HG02870 (cell line): ENCODE data around the gene PDGFRB.

ENCODE experiments used
- ATAC-seq: cut with Tn5 transposase; IDR thresholded peaks from one replicate; pipeline ENCODE4 v1.9.1; 2021; ENCODE audit warnings: mild to moderate bottlenecking, moderate library complexity; ENCODE audit not compliant: unreplicated experiment

PDGFRB gene

DNA sequence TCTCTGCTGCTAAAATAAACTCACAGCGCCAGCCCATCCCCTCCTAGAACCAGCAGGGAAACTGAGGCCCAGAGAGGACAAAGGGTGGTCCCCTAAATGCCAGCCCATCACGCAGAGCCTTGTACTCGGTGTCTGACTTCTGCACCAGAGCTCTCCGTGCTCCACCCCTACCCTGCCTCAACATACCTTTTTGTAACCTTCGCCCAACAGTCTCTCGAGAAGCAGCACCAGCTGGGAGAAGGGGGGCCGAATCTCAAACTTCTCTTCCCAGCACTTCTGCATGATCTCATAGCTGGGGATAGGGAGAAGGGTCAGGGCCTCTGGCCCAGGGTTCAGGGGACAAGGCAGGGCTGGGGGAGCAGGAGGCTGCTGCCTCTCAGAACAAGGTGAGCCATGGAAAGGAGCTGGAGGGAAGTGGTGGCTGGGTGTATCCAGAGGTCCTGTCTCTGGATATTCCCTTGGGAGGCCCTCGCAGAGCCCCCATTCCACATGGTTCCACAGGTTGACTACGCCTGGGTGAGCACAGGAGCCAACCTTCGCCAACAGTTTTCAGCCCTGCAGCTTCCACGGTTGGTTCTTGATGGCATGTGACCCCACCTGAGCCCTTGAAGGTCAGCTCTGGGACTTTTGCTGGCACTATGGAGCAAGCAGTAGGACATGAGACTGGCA lies 37.0 kb downstream of the PDGFRB start:
- ATAC-seq = no peak

DNA sequence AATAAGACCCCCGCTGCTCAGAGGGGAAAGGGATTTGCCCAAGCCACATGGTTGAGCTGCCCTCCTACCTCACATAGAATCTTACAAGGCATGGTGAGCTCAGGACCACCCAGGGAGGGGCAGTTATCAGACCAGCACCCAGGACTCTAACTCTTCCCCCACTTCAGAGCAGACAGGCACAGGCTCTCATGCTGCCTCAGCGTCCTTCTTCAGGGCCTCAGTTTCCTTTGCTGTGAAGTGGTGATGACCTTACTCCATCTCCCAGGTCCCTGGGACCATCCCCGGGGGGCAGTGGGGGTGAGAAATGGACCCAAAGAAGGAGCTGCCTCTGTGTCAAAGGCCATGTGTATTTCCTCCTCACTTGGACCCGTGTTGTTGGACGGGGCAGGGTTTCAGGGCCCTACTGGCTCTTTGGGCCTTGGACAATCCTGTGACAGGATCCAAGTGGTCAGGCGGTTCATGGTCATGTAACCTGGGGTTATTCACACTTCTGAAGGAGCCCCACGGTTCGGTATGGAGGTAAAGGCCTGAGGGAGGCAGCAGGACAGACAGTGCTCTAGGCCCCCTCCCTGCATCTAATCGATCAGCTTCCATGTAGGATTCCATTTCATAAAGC lies 37.6 kb downstream of the PDGFRB start:
- no peak for ATAC-seq

- ATAC-seq = no peak
These were observed 38.8 kb downstream of the PDGFRB start for GRCh38 chr5:150116667-150117400.

DNA sequence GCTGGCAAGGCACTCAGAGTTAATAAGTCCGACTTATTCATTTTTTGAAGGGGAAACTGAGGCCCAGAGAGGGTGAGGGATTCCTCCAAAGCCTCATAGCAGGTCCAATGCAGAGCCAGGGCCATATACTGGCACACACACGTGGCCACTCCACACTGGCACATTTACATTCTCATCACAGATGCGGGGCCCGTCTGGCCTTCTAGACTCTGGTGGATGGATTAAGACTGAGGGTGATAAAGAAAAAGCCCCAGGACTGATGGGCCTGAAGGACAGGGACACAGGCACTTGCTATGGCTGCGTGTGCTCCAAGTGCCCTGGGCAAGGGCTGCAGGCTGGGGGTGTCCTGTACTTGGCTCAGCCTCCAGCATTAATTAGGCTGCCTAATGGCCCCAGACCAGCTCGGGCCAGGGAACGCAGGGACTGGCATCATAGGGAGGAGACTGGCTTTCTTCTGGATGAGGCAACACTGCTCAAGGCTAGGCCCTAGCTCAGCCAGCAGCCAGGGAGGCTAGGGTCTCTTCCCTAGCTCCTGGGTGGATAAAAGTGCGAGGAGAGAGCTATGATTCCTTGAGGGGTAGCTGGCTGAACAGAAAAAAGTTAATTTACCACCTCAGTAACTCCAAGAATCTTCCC lies 40.8 kb downstream of the PDGFRB start:
- no peak for ATAC-seq

DNA sequence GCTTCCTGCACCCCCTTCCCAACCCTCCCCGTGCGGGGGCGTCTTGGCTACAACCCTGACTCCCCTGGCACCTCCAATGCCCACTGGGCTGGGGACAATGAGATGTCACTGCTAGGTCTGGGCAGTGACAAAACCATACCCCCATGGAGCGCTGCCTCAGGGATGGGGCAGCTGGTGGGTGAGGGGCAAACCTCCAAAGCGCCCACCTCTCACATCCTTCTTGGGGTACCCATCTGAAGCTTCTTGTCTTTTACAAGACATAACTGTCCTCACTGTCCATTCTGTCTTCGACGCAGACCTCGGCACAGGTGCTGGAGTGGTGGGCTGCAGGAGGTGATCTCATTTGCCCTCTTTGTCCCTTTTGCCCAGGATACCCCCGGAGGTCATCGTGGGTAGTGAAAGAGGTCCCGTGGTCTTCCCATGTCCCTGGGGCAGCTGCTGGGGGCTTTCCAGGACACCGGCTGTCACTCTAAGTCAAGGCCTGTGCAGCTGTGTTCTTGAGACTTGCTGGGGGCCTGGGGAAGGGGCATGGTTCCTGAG lies 41.5 kb downstream of the PDGFRB start:
- ATAC-seq = no peak

DNA sequence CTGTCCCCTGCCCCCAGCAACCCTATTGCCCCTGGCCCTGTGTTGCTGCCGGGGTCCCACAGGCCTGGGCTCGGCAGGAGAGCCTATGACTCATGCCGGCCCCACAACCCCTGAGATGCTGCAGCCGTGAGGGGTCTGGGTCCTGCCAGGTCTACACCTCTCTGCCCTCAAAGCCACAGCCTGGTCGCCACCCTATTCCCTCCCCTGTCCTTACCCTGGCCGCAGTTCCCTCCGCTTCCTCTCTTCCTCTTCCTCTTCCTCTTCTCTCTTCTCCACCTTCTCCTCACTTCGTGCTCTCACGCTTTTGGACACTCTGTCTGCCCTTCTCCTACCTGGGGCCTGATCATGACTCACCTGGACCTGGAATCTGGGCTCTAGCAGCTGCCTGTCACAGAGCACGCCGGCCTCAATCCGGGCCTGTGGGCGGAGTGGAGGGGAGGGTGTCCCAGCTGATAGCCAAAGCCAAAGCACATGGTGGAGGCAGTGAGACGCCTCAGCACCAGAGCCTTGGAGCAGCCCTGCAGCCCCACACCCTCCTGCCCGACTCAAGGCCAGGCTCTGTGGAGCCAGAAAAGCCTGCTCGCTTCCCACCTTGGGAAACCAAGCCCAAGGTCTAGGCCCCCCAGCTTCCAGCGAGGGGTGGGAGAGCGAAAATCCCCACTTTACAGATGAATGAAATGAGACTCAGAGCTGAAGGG lies 42.4 kb downstream of the PDGFRB start:
- ATAC-seq = no peak

GRCh38 chr5:150112201-150113046 lies 43.2 kb downstream of the PDGFRB start:
- no peak for ATAC-seq

- ATAC-seq = no peak
These were observed 44.5 kb downstream of the PDGFRB start for GRCh38 chr5:150111122-150111521.

- ATAC-seq = no peak
These were observed 45.7 kb downstream of the PDGFRB start for GRCh38 chr5:150109921-150110320.

GRCh38 chr5:150108711-150109514 lies 46.7 kb downstream of the PDGFRB start:
- no peak for ATAC-seq

DNA sequence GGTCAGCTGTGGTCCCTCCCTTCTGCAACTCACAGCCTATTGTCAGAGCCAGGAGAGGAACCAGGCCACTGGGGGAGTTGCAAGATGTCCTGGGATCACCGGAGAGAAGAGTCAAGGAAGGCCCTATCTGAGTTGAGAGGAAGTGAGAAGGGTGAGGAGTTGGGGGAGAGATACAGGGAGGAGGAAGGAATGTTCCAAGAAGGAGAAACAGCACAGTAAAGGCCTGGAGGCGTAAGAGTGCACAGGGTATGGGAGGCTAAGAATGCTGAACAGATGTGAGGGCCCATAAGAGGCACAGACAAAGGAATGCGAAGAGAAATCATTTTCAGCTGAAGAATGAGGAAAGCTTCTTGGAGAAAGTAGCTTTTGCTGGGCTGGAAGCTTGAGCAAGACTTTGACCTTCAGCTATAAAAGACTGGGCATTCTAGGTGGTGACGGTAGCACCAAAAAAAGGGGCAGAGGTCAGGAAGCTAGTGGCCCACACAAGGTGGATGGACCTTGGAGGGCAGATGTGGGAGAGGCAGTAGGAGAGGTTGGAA lies 47.7 kb downstream of the PDGFRB start:
- ATAC-seq = no peak

DNA sequence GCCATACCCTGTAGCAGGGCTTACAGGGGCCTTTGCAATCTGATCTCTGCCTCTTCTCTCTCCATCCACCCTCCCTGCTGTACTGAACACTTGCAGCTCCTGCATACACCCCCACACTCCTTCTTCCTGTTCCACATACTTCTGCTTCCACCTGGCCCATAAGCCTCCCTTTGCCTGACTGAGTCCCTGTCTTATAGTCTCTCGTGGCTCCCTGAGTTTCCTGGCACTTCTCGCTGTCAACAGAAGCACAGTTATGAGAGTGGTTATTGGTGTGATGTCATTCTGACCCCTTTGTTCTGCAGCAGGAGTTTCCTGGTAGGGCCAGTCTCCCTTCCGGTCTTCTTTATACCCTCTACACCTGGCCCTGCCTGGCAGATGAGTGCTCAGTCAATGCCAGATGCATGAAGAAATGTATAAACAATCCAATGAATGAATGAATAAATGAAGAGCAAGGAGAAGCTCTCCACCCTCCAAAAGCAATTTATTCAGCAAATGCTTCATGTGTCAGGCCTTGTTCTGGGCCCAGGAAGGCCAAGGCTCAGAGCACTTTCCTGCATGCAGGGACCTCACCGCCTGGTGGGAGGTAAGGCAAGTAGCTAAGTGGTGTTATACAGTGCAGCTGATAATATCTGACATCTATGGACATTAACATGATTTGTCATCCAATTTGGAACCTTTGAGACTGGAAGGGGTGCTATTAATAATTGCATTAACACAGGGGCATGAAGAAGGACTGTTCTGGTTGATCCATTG lies 48.8 kb downstream of the PDGFRB start:
- no peak for ATAC-seq

- ATAC-seq = no peak
These were observed 49.6 kb downstream of the PDGFRB start for GRCh38 chr5:150105928-150106615.

GRCh38 chr5:150104550-150104870 lies 51.1 kb downstream of the PDGFRB start:
- no peak for ATAC-seq

GRCh38 chr5:150103678-150104549 lies 51.7 kb downstream of the PDGFRB start:
- no peak for ATAC-seq

DNA sequence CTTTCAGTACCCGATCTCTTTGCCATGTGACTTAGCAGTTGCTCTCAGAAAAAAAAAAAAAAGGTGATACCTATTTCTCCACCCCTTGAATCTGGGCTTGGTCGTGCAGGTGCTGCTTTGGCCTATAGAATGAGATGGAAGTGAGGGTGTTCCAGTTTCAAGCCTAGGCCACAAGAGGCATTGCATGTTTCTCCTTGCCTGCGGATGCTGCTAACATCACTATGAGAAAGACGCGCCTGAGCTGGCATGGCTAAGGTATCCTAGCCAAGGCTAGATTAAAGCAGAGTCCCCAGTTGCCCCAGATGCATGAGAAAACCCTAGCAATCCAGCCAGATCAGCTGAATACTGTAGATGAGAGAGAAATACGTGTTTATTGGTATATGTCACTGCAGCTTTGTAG lies 54.6 kb downstream of the PDGFRB start:
- ATAC-seq = no peak

GRCh38 chr5:150097152-150097551 lies 58.5 kb downstream of the PDGFRB start:
- no peak for ATAC-seq
